Measurements from ENCODE around the gene NLGN1. TPM values are rescaled to one million over a fixed set of nuclear protein-coding genes. Genes with fewer than 3 reads are reported as not detected.

The NLGN1 gene
- total and polyA plus RNA-seq, 9 of the 15 experiments (the other 6 are each of a cell fraction or from before 2014, with no cell fraction given), result under 0.01 to 0.01 TPM; not detected in 7

GRCh38 chr3:174268061-174268460, 870.5 kb downstream of the NLGN1 start:
- no peak for ATAC-seq
- no peaks in the 10 kb centered on the region for H3K79me2 ChIP-seq (ENCODE audit: control insufficient read depth, insufficient read depth, low read length)
- intact Hi-C loops (cut with micrococcal nuclease), result no loop called here
- no peaks in the 10 kb centered on the region for H3K36me3 ChIP-seq (ENCODE audit: control insufficient read depth, insufficient read depth, low read length)
- no peaks in the 10 kb centered on the region for H3K27me3 ChIP-seq (ENCODE audit: control insufficient read depth in 2 of 2, insufficient read depth in 2 of 2, low read length in 2 of 2)
- H2AFZ ChIP-seq (ENCODE audit: low read depth, low read length), result no peak overlapping the region
- BruUV-seq (replicated peaks), result no TSS peak
- TF ChIP-seq PHB (CRISPR knock-in tag; IDR thresholded peaks at IDR 0.05), result no peak
- TF ChIP-seq EZH2 (IDR thresholded peaks at IDR 0.05; ENCODE audit: borderline replicate concordance, low read depth, low read length), result no peak
- TF ChIP-seq EHMT2 (IDR thresholded peaks at IDR 0.05), result no peak
- no peak for TF ChIP-seq ZNF408 (CRISPR knock-in tag; IDR thresholded peaks at IDR 0.05; ENCODE audit: low read depth)
- TF ChIP-seq ZNF592 (IDR thresholded peaks at IDR 0.05), result no peak
- no peak for TF ChIP-seq ZKSCAN3 (CRISPR knock-in tag; IDR thresholded peaks at IDR 0.05)
- no peak for TF ChIP-seq ZNF449 (CRISPR knock-in tag; IDR thresholded peaks at IDR 0.05)
- no peak for TF ChIP-seq CBX3 (IDR thresholded peaks at IDR 0.05; ENCODE audit: borderline replicate concordance in 1 of 2, low read length in 2 of 2)
- TF ChIP-seq CCAR2 (IDR thresholded peaks at IDR 0.05; ENCODE audit: low read depth, low read length), result no peak
- no peak for TF ChIP-seq NFXL1 (CRISPR knock-in tag; IDR thresholded peaks at IDR 0.05)
- TF ChIP-seq LEF1 (IDR thresholded peaks at IDR 0.05), result no peak
- no peak for TF ChIP-seq HNRNPK (IDR thresholded peaks at IDR 0.05; ENCODE audit: low read depth, low read length, poor library complexity, severe bottlenecking)
- no peak for TF ChIP-seq SOX6 (IDR thresholded peaks at IDR 0.05)
- in situ Hi-C loops (cut with MboI), result no loop called here
- no peaks in the 10 kb centered on the region for H3K9me3 ChIP-seq (replicated peaks; ENCODE audit: control insufficient read depth, insufficient read depth, low read depth, low read length)
- 0% methylated on average over 5 of the region's 5 CpGs for WGBS (ENCODE audit: insufficient coverage, low coverage, missing lambda C conversion rate)
- no peak overlapping the region for H3K4me3 ChIP-seq
- ChIA-PET CTCF (ENCODE audit: low intra/inter-chr PET ratio) (no interaction called here), POLR2A (interaction anchor here (0.6 kb wide), 1 partner anchor 173 kb away, joined by 3 read pairs; no protein-coding TSS in a partner anchor)
- H4K20me1 ChIP-seq (replicated peaks; ENCODE audit: control insufficient read depth, insufficient read depth, low read length), result no peaks in the 10 kb centered on the region
- H3K4me1 ChIP-seq (replicated peaks in 1 of 2; ENCODE audit: control insufficient read depth in 2 of 2, insufficient read depth in 2 of 2, low read length in 2 of 2), result no peaks in the 10 kb centered on the region
- H3K9me1 ChIP-seq (ENCODE audit: control insufficient read depth, insufficient read depth, low read length), result no peaks in the 10 kb centered on the region
- no peak overlapping the region for H3K27ac ChIP-seq (ENCODE audit: extremely low read depth, low read depth, low read length)
- no peak for FAIRE-seq
- no peak for DNase-seq (ENCODE audit: extremely low read depth in 1 of 4, low spot score in 3 of 4)
- no peak overlapping the region for H3K9ac ChIP-seq (ENCODE audit: insufficient read depth in 1 of 2, low read depth in 2 of 2, low read length in 2 of 2)
- no peak overlapping the region for H3K4me2 ChIP-seq (ENCODE audit: insufficient read depth, low read length)
